Sigmoid colon (tissue), 4 donors: Measurements from ENCODE around the gene ZG16B.

Source experiments
- CTCF ChIP-seq, 4 experiments: fragments of 450-650 bp in 3 of 4; fragments of 200-600 bp in 1 of 4; IDR thresholded peaks; one replicate each; pipeline ENCODE4 v1.5.1; 2016 to 2019; ENCODE audit warnings: antibody characterized with exemption in 4 of 4, mild to moderate bottlenecking in 3 of 4, moderate library complexity in 2 of 4
- EP300 ChIP-seq, 4 donors: sonication (generic); formaldehyde crosslinking; IDR thresholded peaks; one replicate each; pipeline ENCODE4 v1.6.1; 2017; ENCODE audit warnings: antibody characterized with exemption in 4 of 4
- POLR2A ChIP-seq, 2 donors: fragments of 450-650 bp; IDR thresholded peaks; one replicate each; pipeline ENCODE4 v1.6.1; 2016; ENCODE audit warnings: antibody characterized with exemption in 2 of 2, mild to moderate bottlenecking in 2 of 2, moderate library complexity in 2 of 2
- POLR2AphosphoS5 ChIP-seq, 4 donors: sonication (generic); formaldehyde crosslinking; IDR thresholded peaks; one replicate each; pipeline ENCODE4 v1.6.1; 2017; ENCODE audit warnings: antibody characterized with exemption in 4 of 4

- TF ChIP-seq CTCF (IDR thresholded peaks at IDR 0.05) (no peak), POLR2AphosphoS5 (IDR thresholded peaks at IDR 0.05) (no peak), POLR2A (IDR thresholded peaks at IDR 0.05) (no peak), EP300 (IDR thresholded peaks at IDR 0.05) (no peak)
These were observed 16.3 kb upstream of the ZG16B start for GRCh38 chr16:2813771-2814221.
